Stomach (tissue), 9 donors: ENCODE measurements around the gene FADS6. TPM values are rescaled to one million over a fixed set of nuclear protein-coding genes. Genes with fewer than 3 reads are reported as not detected.

Experiments
- DNase-seq, 2 donors: peaks; one replicate each; pipeline versions ENCODE4 v3.0.0 to v3.0.0-alpha.2; 2013 to 2019
- H3K27ac ChIP-seq, 5 donors: fragments of 200-600 bp in 4 of 5; sonication (generic) in 4 of 5; one replicate each; pipeline ENCODE4 v1.5.1; 2013 to 2019; ENCODE audit warnings: mild to moderate bottlenecking in 1 of 5, moderate library complexity in 1 of 5
- H3K27me3 ChIP-seq, 3 donors: fragments of 200-600 bp; sonication (generic); one replicate each; pipeline ENCODE4 v1.5.1; 2017 to 2019; ENCODE audit warnings: mixed run types in 1 of 3
- H3K36me3 ChIP-seq, 4 donors: fragments of 200-600 bp; sonication (generic); 1 replicate in 3 of 4; 2 replicates in 1 of 4; pipeline ENCODE4 v1.5.1; 2016 to 2019
- H3K4me1 ChIP-seq, 4 donors: fragments of 200-600 bp; sonication (generic); one replicate each; pipeline ENCODE4 v1.5.1; 2016 to 2019
- H3K4me3 ChIP-seq, 4 donors: fragments of 200-600 bp; sonication (generic) in 3 of 4; one replicate each; pipeline ENCODE4 v1.5.1; 2016 to 2019; ENCODE audit warnings: mild to moderate bottlenecking in 1 of 4
- H3K9me3 ChIP-seq, 4 donors: fragments of 200-600 bp; sonication (generic); one replicate each; pipeline ENCODE4 v1.5.1; 2016 to 2019
- EP300 ChIP-seq: sonication (generic); formaldehyde crosslinking; IDR thresholded peaks from one replicate; pipeline ENCODE4 v1.6.1; 2017; ENCODE audit warnings: antibody characterized with exemption
- POLR2A ChIP-seq, 4 donors: fragments of 450-650 bp; IDR thresholded peaks; one replicate each; pipeline ENCODE4 v1.6.1; 2016; ENCODE audit warnings: antibody characterized with exemption in 4 of 4, control low read depth in 2 of 4, mild to moderate bottlenecking in 1 of 4, moderate library complexity in 1 of 4
- POLR2AphosphoS5 ChIP-seq, 3 donors: sonication (generic); formaldehyde crosslinking; IDR thresholded peaks; one replicate each; pipeline ENCODE4 v1.6.1; 2016; ENCODE audit warnings: antibody characterized with exemption in 3 of 3
- WGBS, 5 donors: extraction: QIAGEN DNeasy Blood & Tissue Kit in 3 of 5; methylation state at CpG; one replicate each; pipeline versions ENCODE4 v1.1.5 to v1.1.7; 2013 to 2018; 5-methylcytosine and 5-hydroxymethylcytosine counted together
- intact Hi-C: fragments of 100-400 bp; cut with DNase I; formaldehyde crosslinking; loops from one replicate; pipeline ENCODE4 v1.15.1; 2023; ENCODE audit warnings: low total_unique reads
- polyA plus RNA-seq, 3 donors: library from polyadenylated mRNA; stranded (reverse); fragments of 200-250 nt; gene quantifications; one replicate each; pipeline ENCODE4 v1.2.3, GENCODE V29; 2013
- total RNA-seq, 5 donors: library from RNA; depleted of rRNA; stranded (reverse); fragments of >200 nt; gene quantifications; one replicate each; pipeline versions ENCODE4 v1.1.0 to v1.2.3, GENCODE V29; 2014 to 2016
- TF ChIP-seq, protein P1 (sequence below), 7 experiments: fragments of 450-650 bp in 4 of 7; fragments of 200-600 bp in 3 of 7; sonication (generic) in 3 of 7; IDR thresholded peaks; one replicate each; pipeline ENCODE4 v1.5.1; 2016 to 2019; ENCODE audit warnings: antibody characterized with exemption in 7 of 7, control low read depth in 2 of 7, mild to moderate bottlenecking in 1 of 7
- donor health status: healthy with polysubstance abuse.
- donor health status: Bipolar disorder and iron deficiency.
- donor health status: healthy.

Gene FADS6
- total and polyA plus RNA-seq, 8 donors = 0.50 to 1.8 TPM; not detected in 6

DNA sequence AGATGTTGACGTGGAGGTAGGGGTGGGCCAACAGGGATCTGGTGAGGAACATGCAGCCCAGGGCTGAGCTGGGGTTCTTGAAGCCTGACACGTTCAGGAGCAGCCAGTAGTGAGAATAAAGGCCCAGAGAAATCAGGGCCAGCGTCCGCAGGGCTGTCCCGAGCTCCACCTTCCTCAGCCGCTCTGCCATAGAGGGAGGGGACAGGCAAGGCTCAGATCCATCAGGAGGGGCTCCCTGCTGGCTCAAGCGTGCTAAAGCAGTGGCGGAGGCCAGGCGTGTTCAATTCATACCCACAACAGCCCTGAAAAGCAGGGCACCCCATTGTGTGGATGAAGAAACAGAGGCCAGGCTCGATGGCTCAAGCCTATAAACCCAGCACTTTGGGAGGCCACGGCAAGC lies 12.4 kb downstream of the FADS6 start:
- intact Hi-C loops = no loop called here
- Histone ChIP-seq H3K27ac (no peak overlapping the region), H3K27me3 (peaks cover 0 to 61% (median 0%) of the 10 kb centered on the region in 3 donors), H3K4me3 (no peak overlapping the region), H3K36me3 (no peaks in the 10 kb centered on the region), H3K4me1 (peaks cover 12 to 20% (median 16%) of the 10 kb centered on the region in 4 donors), H3K9me3 (no peaks in the 10 kb centered on the region)
- WGBS, 5 donors = 71 to 82% (median 77%) methylated on average over 11 of the region's 11 CpGs
- TF ChIP-seq POLR2A (IDR thresholded peaks at IDR 0.05) (no peak), POLR2AphosphoS5 (IDR thresholded peaks at IDR 0.05) (no peak), EP300 (no peak)
- TF ChIP-seq, protein P1, sequence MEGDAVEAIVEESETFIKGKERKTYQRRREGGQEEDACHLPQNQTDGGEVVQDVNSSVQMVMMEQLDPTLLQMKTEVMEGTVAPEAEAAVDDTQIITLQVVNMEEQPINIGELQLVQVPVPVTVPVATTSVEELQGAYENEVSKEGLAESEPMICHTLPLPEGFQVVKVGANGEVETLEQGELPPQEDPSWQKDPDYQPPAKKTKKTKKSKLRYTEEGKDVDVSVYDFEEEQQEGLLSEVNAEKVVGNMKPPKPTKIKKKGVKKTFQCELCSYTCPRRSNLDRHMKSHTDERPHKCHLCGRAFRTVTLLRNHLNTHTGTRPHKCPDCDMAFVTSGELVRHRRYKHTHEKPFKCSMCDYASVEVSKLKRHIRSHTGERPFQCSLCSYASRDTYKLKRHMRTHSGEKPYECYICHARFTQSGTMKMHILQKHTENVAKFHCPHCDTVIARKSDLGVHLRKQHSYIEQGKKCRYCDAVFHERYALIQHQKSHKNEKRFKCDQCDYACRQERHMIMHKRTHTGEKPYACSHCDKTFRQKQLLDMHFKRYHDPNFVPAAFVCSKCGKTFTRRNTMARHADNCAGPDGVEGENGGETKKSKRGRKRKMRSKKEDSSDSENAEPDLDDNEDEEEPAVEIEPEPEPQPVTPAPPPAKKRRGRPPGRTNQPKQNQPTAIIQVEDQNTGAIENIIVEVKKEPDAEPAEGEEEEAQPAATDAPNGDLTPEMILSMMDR (IDR thresholded peaks at IDR 0.05) = no peak
- no peak for DNase-seq

DNA sequence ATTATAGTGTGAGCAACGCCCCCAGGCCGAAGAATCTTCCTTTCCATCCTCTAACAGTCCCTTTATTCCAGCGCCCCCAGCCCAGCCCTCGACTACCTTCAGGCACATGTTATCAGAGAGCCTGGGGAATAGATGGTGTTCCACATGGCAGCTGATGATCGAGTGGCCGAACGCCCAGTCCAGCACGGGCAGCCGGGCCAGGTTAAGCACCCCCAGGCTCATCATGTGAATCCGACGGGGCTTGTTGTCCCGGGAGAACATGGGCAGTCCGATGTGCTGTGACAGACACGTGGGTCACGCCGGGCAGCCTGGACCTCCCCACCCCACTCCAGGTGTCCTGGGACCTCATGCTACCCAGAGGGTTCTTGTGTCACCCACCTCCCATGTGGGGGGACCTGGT lies 14.1 kb downstream of the FADS6 start:
- WGBS, 5 donors = 84 to 91% (median 90%) methylated on average over 10 to 16 of the region's 16 CpGs
- Histone ChIP-seq H3K4me1 (peaks cover 12 to 21% (median 16%) of the 10 kb centered on the region in 4 donors), H3K9me3 (no peaks in the 10 kb centered on the region), H3K27ac (no peak overlapping the region), H3K27me3 (peaks cover 0 to 45% (median 0%) of the 10 kb centered on the region in 3 donors), H3K36me3 (no peaks in the 10 kb centered on the region), H3K4me3 (no peak overlapping the region)
- intact Hi-C loops = no loop called here
- TF ChIP-seq, protein P1 (IDR thresholded peaks at IDR 0.05) = no peak
- no peak for TF ChIP-seq EP300
- TF ChIP-seq POLR2AphosphoS5 (IDR thresholded peaks at IDR 0.05) = no peak
- no peak for TF ChIP-seq POLR2A (IDR thresholded peaks at IDR 0.05)
- no peak for DNase-seq

DNA sequence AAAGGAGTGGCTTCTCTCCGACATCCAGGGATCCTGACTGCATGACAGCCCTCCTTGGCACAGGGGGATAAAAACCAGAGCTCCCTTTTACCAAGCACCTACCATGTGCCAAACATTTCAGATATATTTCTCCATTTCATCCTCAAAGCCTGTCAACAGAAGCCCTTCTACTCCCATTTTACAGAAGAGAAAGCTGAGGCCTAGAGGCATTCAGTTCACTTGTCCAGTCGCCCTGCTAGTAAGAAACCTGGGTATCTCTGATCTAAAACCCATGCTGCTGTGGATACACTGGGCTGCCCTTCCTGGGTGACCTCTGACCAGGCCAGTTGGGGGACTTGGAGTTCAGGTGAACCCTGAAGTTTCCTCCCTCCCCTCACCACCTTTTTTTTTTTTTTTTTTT lies 14.8 kb downstream of the FADS6 start:
- 80 to 86% (median 85%) methylated on average over 2 of the region's 2 CpGs for WGBS, 5 donors
- Histone ChIP-seq H3K36me3 (no peaks in the 10 kb centered on the region), H3K27ac (no peak overlapping the region), H3K4me1 (peaks cover 13 to 27% (median 22%) of the 10 kb centered on the region in 4 donors), H3K9me3 (no peaks in the 10 kb centered on the region), H3K27me3 (peaks cover 0 to 39% (median 0%) of the 10 kb centered on the region in 3 donors), H3K4me3 (no peak overlapping the region)
- intact Hi-C loops = no loop called here
- DNase-seq = no peak
- TF ChIP-seq POLR2A (IDR thresholded peaks at IDR 0.05) (no peak), POLR2AphosphoS5 (IDR thresholded peaks at IDR 0.05) (no peak), EP300 (no peak)
- TF ChIP-seq, protein P1 (IDR thresholded peaks at IDR 0.05) = no peak

DNA sequence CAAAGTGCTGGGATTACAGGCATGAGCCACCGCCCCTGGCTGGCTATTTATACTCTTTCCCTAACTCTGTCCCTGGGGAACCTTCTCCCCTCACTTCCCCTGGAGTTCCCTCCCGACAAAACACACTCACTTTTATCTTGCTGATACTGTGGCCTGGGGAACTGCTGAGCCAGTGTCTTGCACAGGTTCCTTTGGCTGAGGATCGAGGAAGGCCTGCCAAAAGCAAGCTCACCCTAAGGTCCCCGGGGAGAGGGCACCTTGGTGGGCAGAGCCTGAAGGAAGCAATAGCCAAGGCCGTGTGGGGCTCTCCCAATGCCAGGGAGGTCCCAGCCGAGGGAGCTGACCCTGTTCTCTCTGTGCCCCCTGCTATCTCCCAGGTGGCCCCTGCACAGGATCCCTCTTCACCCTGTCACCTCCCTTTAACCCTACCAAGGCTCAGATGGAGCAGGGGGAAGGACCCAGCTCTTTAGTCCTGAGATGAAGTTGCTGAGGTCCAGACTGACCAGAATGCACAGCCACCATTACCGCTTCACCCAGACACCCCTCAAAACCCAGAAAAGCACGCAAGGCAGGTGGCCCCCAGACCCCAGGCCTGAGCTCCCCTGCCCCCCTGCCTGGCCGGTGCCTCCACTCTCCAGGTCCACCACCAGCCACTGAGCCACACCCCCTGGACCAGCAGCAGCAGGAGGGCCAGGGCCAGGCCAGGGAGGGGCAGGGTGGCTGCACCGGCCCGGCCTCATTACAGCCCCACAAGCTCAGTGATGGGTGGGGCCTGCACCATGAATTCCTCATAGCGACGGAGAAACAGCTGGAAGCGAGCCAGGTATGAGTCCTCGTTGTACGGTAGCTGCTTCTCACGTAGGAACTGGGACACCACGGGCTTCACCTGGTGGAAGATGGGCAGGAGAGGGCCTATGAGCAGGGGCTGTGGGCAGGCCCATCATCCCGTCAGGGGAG lies 15.6 kb downstream of the FADS6 start:
- Histone ChIP-seq H3K27me3 (peaks cover 0 to 31% (median 0%) of the 10 kb centered on the region in 3 donors), H3K4me3 (no peak overlapping the region), H3K9me3 (no peaks in the 10 kb centered on the region), H3K27ac (peak overlapping the region in 4 of 5 donors; percentile 37 to 62 (median 45)), H3K4me1 (peaks cover 13 to 28% (median 22%) of the 10 kb centered on the region in 4 donors), H3K36me3 (no peaks in the 10 kb centered on the region)
- WGBS, 5 donors = 25 to 48% (median 33%) methylated on average over 12 to 19 of the region's 19 CpGs
- peak; percentile 77 to 93 for DNase-seq
- peak in 2 of 3 donors; percentile 17 to 33 for TF ChIP-seq POLR2AphosphoS5 (IDR thresholded peaks at IDR 0.05)
- TF ChIP-seq EP300 = no peak
- intact Hi-C loops = no loop called here
